ENCODE measurements around the gene DUSP9. TPM values are rescaled to one million over a fixed set of nuclear protein-coding genes. Genes with fewer than 3 reads are reported as not detected.
A peak's percentile ranks its signal among the peaks of the same experiment; 100 is the strongest.

The DUSP9 gene
- total and polyA plus RNA-seq, 8 donors, result 0.10 to 0.56 (median 0.23) TPM; not detected in 1

DNA sequence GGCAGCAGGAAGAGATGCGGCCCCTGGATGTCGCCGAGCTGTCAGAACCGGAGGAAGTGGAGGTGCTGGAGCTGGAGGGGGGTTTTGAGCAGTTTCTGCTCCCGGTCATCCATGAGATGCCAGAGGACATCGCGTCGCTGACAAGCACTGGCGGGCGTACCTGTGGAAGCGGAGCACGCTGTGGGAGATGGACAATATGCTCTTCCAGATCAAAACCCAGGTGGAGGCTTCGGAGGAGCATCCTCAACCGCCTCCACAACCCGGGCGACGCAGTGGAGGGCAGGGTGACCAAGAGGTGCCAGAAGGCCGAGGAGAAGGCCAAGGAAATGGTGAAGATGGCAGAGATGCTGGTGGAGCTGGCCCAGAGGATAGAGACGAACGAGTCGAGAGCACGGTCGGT lies 40.5 kb upstream of the DUSP9 start:
- Histone ChIP-seq H3K36me3 (no peaks in the 10 kb centered on the region), H3K27ac (no peak overlapping the region), H3K4me3 (no peak overlapping the region), H3K27me3 (peaks cover 0 to 15% of the 10 kb centered on the region in 2 donors), H3K9me3 (no peaks in the 10 kb centered on the region), H3K4me1 (peaks cover 0 to 6% of the 10 kb centered on the region in 2 donors)
- no peak for DNase-seq
- intact Hi-C loops (cut with DNase I), result no loop called here
- ATAC-seq, result no peak
- TF ChIP-seq, protein P1, sequence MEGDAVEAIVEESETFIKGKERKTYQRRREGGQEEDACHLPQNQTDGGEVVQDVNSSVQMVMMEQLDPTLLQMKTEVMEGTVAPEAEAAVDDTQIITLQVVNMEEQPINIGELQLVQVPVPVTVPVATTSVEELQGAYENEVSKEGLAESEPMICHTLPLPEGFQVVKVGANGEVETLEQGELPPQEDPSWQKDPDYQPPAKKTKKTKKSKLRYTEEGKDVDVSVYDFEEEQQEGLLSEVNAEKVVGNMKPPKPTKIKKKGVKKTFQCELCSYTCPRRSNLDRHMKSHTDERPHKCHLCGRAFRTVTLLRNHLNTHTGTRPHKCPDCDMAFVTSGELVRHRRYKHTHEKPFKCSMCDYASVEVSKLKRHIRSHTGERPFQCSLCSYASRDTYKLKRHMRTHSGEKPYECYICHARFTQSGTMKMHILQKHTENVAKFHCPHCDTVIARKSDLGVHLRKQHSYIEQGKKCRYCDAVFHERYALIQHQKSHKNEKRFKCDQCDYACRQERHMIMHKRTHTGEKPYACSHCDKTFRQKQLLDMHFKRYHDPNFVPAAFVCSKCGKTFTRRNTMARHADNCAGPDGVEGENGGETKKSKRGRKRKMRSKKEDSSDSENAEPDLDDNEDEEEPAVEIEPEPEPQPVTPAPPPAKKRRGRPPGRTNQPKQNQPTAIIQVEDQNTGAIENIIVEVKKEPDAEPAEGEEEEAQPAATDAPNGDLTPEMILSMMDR (IDR thresholded peaks at IDR 0.05), result no peak

DNA sequence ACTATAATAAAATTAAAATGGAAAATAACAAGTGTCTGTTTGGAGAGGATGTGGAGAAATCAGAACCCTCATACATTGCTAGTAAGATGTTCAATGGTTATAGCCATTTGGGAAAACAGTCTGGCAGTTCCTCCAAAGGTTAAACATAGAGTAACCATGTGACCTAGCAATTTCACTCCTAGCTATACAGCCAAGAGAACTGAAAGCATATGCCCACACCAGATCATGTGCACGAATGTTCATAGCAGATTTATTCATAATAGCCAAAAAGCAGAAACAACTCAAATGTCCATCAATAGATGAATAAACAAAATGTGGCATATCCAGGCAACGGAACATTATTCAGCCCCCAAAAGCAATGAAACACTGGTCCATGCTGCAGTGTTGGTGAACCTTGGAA lies 38.6 kb upstream of the DUSP9 start:
- no peak for ATAC-seq
- no peaks in the 10 kb centered on the region for H3K9me3 ChIP-seq
- no peak overlapping the region for H3K27ac ChIP-seq
- peaks cover 0 to 6% of the 10 kb centered on the region in 2 donors for H3K4me1 ChIP-seq
- no peaks in the 10 kb centered on the region for H3K36me3 ChIP-seq
- peaks cover 0 to 22% of the 10 kb centered on the region in 2 donors for H3K27me3 ChIP-seq
- no peak overlapping the region for H3K4me3 ChIP-seq
- no peak for DNase-seq
- TF ChIP-seq, protein P1 (IDR thresholded peaks at IDR 0.05), result no peak
- intact Hi-C loops (cut with DNase I), result no loop called here

DNA sequence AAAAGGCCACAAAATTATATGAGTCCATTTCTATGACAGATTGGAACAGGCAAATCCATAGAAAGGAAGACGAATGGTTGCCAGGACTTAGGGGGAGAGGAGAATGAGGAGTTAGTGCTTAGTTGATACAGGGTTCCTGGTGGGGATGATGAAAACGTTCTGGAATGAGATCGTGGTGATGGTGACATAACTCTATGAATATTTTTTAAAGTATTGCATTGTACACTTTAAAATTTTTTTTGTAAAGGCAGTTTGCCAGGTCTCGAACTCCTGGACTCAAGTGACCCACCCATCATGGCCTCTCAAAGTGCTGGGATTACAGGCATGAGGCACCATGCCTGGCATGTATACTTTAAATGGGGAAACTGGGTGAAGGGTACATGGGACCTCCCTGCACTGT lies 38.2 kb upstream of the DUSP9 start:
- no peaks in the 10 kb centered on the region for H3K9me3 ChIP-seq
- H3K36me3 ChIP-seq, result no peaks in the 10 kb centered on the region
- TF ChIP-seq, protein P1 (IDR thresholded peaks at IDR 0.05), result no peak
- no peak overlapping the region for H3K27ac ChIP-seq
- H3K27me3 ChIP-seq, result peaks cover 0 to 22% of the 10 kb centered on the region in 2 donors
- intact Hi-C loops (cut with DNase I), result no loop called here
- DNase-seq, result no peak
- no peak for ATAC-seq
- peaks cover 0 to 6% of the 10 kb centered on the region in 2 donors for H3K4me1 ChIP-seq
- no peak overlapping the region for H3K4me3 ChIP-seq

DNA sequence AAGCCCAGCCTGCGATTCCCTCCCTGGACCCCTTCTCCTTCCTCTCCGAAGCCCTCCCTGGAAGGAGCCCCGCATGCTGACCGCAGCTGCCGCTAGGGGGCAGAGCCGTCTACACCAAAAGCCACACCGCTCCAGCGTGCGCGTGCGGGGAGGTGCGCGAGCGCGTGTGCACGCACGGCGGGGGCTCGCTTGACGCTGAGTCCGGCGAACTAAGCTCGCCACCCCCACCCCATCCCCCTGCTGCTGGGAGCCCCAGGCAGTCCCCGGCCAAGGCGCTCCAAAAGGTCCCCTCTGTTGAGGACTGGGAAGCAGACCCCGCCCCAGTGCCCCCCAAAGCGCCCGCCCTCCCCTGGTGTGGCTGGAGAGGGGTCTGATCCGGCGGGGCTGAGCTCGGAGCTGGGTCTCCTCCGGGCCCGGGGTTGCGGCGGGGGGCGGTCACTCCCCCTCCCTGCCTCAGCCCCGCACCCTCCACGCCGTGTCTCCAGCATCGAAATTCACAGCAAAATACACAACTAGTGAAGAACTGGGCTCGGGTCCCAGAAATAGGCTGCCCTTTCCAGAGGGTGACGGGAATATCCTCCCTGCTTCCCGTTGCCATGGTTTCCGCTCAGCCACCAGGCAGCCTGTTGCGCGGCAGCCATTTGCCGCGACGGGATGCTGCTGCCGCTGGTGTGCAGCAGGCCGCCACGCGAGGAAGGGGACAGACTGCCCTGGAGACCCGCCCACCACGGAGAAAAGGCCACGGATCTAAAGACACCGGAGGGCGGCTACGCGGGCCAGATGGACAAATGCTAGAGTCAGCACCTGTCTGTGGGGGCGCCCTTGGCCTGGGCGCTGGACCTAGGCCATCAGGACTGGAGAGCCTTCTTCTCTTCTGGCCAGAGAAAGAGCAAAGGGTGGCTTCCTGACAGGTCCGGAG lies 36.8 kb upstream of the DUSP9 start:
- H3K4me3 ChIP-seq, result peak overlapping the region in 1 of 2 donors; percentile 7
- peak; percentile 94 for ATAC-seq
- intact Hi-C loops (cut with DNase I), result no loop called here
- H3K4me1 ChIP-seq, result peaks cover 0 to 6% of the 10 kb centered on the region in 2 donors
- H3K27me3 ChIP-seq, result peaks cover 0 to 22% of the 10 kb centered on the region in 2 donors
- H3K27ac ChIP-seq, result no peak overlapping the region
- TF ChIP-seq, protein P1 (IDR thresholded peaks at IDR 0.05), result peak; percentile 54 to 83
- no peaks in the 10 kb centered on the region for H3K36me3 ChIP-seq
- H3K9me3 ChIP-seq, result no peaks in the 10 kb centered on the region
- peak in 3 of 4 donors; percentile 52 to 91 (median 83) for DNase-seq

DNA sequence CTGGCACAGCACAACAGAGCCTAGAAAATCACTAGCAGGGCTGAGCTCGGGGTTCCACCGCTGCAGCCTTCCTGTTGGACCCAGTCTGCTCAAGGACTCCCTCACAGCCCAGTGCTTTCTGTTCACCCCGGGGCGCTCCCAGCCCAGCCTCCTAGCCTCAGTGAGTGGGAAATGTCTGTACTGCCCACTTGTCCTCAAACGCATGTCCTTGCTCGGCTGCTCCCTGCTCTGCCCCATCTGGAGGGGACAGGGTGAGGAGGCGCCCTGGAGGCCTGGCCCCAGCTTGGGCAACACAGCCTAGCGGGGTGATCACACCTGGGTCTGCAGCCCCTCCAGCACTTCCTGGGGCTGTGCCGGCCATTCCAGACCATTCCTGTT lies 36.2 kb upstream of the DUSP9 start:
- intact Hi-C loops (cut with DNase I), result no loop called here
- DNase-seq (no peak), ATAC-seq (no peak)
- Histone ChIP-seq H3K27me3 (peaks cover 0 to 22% of the 10 kb centered on the region in 2 donors), H3K36me3 (no peaks in the 10 kb centered on the region), H3K9me3 (no peaks in the 10 kb centered on the region), H3K4me3 (no peak overlapping the region), H3K4me1 (peaks cover 0 to 6% of the 10 kb centered on the region in 2 donors), H3K27ac (no peak overlapping the region)
- TF ChIP-seq, protein P1 (IDR thresholded peaks at IDR 0.05), result no peak
